Endometrial microvascular endothelial cells (primary cell): ENCODE results near the gene TIAL1. TPM values are rescaled to one million over a fixed set of nuclear protein-coding genes. Genes with fewer than 3 reads are reported as not detected.

ENCODE experiments used
- in situ Hi-C: cut with HindIII; loops from 2 replicates; pipeline ENCODE4 v1.10.0; 2017; ENCODE audit warnings: low sequenced_read_pairs, low pct_unique_long_range_greater_than_20kb; ENCODE audit errors: inconsistent ontology term
- total RNA-seq: library from RNA; depleted of rRNA; stranded (reverse); fragments of >200 nt; gene quantifications from one replicate; pipeline ENCODE4 v1.2.3, GENCODE V29; 2015; ENCODE audit errors: inconsistent ontology term

TIAL1 gene
- total RNA-seq, 1 donor from 2014 or later = 43.3 TPM

GRCh38 chr10:119619215-119619614, 22.5 kb upstream of the TIAL1 start:
- in situ Hi-C loops = no loop called here

- in situ Hi-C loops = no loop called here
These were observed 20.3 kb upstream of the TIAL1 start for GRCh38 chr10:119616882-119617570.

- in situ Hi-C loops = no loop called here
These were observed 17.9 kb upstream of the TIAL1 start for GRCh38 chr10:119614686-119615085.

- in situ Hi-C loops = no loop called here
These were observed 17.0 kb upstream of the TIAL1 start for GRCh38 chr10:119613741-119614140.

GRCh38 chr10:119611433-119611832, 14.7 kb upstream of the TIAL1 start:
- in situ Hi-C loops = no loop called here

GRCh38 chr10:119609516-119609915, 12.8 kb upstream of the TIAL1 start:
- in situ Hi-C loops = no loop called here

- in situ Hi-C loops = no loop called here
These were observed 11.8 kb upstream of the TIAL1 start for GRCh38 chr10:119608316-119609155.

GRCh38 chr10:119604468-119604867, 7.7 kb upstream of the TIAL1 start:
- in situ Hi-C loops = no loop called here

- in situ Hi-C loops = no loop called here
These were observed 5.7 kb upstream of the TIAL1 start for GRCh38 chr10:119602241-119603095.

- in situ Hi-C loops = no loop called here
These were observed 1.6 kb upstream of the TIAL1 start for GRCh38 chr10:119598397-119598796.

- in situ Hi-C loops = no loop called here
These were observed 832 bp upstream of the TIAL1 start for GRCh38 chr10:119597405-119598186.

- in situ Hi-C loops = no loop called here
These were observed 868 bp downstream of the TIAL1 start for GRCh38 chr10:119595676-119596515.

GRCh38 chr10:119595134-119595675, 1.6 kb downstream of the TIAL1 start:
- in situ Hi-C loops = no loop called here

- in situ Hi-C loops = no loop called here
These were observed 8.7 kb downstream of the TIAL1 start for GRCh38 chr10:119588071-119588470.

- in situ Hi-C loops = no loop called here
These were observed 18.4 kb downstream of the TIAL1 start for GRCh38 chr10:119578355-119578754.

- in situ Hi-C loops = no loop called here
These were observed 20.8 kb downstream of the TIAL1 start for GRCh38 chr10:119575991-119576390.

GRCh38 chr10:119575506-119575905, 21.3 kb downstream of the TIAL1 start:
- in situ Hi-C loops = no loop called here

- in situ Hi-C loops = no loop called here
These were observed 28.8 kb downstream of the TIAL1 start for GRCh38 chr10:119567978-119568377.
